ENCODE measurements around the gene ARID3B. TPM values are rescaled to one million over a fixed set of nuclear protein-coding genes. Genes with fewer than 3 reads are reported as not detected.

Gene ARID3B
- total and polyA plus RNA-seq, 5 experiments from 2014 or later = 4.0 to 37.8 (median 13.2) TPM

DNA sequence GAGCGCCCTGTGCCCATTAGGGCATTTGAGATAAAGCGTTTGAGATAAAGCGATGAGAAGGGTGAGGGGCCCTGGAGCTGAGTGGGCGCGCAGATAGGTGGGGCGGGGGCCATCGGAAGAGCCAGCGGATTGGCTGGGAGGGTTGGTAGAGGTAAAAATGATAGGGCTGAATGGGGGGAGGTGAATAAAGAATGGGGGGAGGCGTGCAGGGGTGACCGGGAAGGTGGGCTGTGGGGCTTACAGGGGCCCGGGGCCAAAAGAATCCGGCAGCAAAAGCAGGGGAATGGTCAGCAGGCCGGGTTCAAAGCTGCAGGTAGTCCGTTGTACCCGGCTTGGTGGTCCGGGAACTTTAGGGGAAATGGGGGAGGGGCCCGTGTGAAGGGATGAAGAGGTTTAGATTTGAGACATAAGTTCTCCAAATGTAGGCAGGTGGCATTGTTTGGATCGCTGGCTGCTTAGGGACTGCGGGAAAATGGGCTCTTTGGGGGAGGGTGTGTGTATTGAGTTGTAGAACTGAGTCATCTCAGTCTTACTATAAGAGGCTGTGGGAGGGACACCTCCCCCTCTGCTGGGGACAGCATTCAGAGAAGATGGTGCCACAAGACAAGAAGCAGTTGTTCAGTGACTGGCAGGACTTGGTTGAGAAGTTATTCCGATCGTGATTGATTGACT, 610 bp downstream of the ARID3B start:
- ATAC-seq (peak; percentile 23 to 36), DNase-seq (peak; percentile 14 to 70 (median 45))
- POLR2A ChIA-PET = interaction anchor here (0.6 to 2.8 kb wide), 13 partner anchors 8 to 1098 kb away, joined by 3 to 51 read pairs (median 5); partner anchors contain the start of genes C15orf39, CLK3, IMP3 and UBL7
- no peaks in the 10 kb centered on the region for H3K27me3 Mint-ChIP-seq
- H3K4me3 Mint-ChIP-seq = peak overlapping the region; percentile 88 to 99 (median 94)
- H3K4me1 Mint-ChIP-seq = peaks cover 40 to 66% (median 64%) of the 10 kb centered on the region in 4 donors
- peaks cover 0 to 18% (median 0%) of the 10 kb centered on the region in 3 donors for H3K36me3 Mint-ChIP-seq
- H3K9me3 Mint-ChIP-seq = no peaks in the 10 kb centered on the region
- peak overlapping the region; percentile 75 to 98 (median 92) for H3K27ac Mint-ChIP-seq

DNA sequence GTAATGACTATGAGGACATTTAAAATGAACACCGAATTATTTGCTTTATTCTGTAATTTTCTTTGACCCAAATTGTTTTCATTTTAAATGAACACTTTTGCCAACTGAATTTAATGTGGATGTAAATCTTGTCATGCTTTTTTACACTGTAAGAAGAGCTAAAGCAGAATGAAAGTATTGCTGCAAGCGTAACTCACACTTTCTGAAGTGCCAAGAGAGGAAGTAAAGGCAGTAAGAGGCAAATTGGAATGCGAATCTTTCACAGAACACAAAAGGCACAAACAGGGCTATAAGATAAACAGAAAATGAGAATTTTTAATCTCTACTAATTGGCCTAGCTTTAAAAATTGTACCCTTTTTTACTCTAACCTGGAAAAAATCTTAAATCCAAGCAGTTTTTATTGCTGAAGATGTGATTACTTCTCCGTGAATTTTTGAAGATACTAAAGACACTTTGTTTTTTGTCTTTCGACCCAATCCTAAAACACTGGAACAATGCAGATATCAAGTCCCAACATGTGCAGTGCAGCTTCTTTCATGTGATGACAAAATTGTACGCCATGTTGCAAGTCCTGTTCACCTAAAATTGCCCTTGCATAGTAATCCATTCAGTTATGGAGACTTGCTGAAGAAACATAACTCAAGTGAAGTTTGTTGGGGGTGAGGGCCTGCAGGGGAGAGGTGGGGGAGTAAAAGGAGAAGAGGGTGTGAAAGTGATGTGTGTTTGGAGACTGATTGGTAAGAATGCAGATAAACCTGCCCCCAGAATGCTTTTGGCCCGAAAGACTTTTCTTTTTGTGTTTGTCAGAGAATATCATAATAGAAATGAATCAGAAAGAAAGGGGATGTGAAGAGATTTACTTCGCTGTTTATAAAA, 1.4 kb downstream of the ARID3B start:
- peak overlapping the region; percentile 88 to 99 (median 94) for H3K4me3 Mint-ChIP-seq
- POLR2A ChIA-PET = interaction anchor here (0.7 to 2.8 kb wide), 5 partner anchors 73 to 922 kb away, joined by 3 to 51 read pairs (median 5); partner anchors contain the start of genes CLK3 and UBL7
- DNase-seq (no peak), ATAC-seq (no peak)
- peaks cover 41 to 73% (median 70%) of the 10 kb centered on the region in 4 donors for H3K4me1 Mint-ChIP-seq
- peaks cover 0 to 21% (median 0%) of the 10 kb centered on the region in 3 donors for H3K36me3 Mint-ChIP-seq
- peak overlapping the region; percentile 75 to 98 (median 92) for H3K27ac Mint-ChIP-seq
- no peaks in the 10 kb centered on the region for H3K9me3 Mint-ChIP-seq
- H3K27me3 Mint-ChIP-seq = no peaks in the 10 kb centered on the region

DNA sequence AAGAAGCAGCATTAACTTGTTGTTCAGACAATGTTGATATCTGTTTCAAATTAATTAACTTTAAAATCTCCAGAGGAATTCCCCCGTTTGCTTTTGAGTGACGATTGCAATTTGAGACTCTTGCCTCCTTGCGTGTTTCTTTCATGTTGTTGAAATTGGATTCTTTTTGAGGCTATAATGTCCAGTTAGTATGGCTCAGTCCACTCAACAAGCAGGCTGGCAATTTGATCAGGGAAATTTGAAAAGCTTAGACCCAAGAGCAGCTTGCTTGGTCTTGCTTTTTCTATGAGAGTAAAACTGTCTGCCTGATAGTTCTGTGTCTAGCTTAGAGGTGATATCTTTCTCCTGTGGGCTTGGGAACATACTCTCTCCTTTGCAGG, 2.0 kb downstream of the ARID3B start:
- peak overlapping the region in 7 of 10 donors; percentile 49 to 98 (median 85) for H3K27ac Mint-ChIP-seq
- POLR2A ChIA-PET = interaction anchor here (0.6 to 1.3 kb wide), 3 partner anchors 59 to 82 kb away, joined by 3 to 5 read pairs (median 3); partner anchors contain the start of gene UBL7
- no peaks in the 10 kb centered on the region for H3K9me3 Mint-ChIP-seq
- no peak for DNase-seq
- H3K4me1 Mint-ChIP-seq = peaks cover 43 to 80% (median 76%) of the 10 kb centered on the region in 4 donors
- peaks cover 0 to 27% (median 0%) of the 10 kb centered on the region in 3 donors for H3K36me3 Mint-ChIP-seq
- H3K4me3 Mint-ChIP-seq = peak overlapping the region; percentile 71 to 99 (median 92)
- H3K27me3 Mint-ChIP-seq = no peaks in the 10 kb centered on the region
- ATAC-seq = no peak

DNA sequence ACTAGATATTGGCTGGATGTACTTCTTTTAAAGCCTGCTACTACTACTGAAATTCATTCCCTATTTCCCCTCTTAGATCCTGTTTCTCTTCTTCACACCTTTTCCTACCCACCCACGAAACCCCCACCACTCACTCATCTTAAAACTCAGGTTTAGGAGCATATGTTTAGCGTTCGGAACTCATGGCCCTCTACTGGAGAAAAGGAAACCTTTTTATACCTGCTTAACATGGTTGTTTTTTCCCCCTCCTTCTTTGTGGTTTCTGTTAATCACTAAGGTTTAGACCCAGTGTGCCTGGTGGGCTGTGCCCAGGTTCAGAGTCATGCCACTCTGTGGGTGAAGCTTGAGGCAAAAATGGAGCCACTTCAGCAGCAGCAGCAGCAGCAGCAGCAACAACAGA, 2.6 kb downstream of the ARID3B start:
- H3K9me3 Mint-ChIP-seq = no peaks in the 10 kb centered on the region
- POLR2A ChIA-PET = interaction anchor here (0.6 to 1.3 kb wide), 3 partner anchors 60 to 83 kb away, joined by 3 to 5 read pairs (median 3); partner anchors contain the start of gene UBL7
- peaks cover 0 to 32% (median 0%) of the 10 kb centered on the region in 3 donors for H3K36me3 Mint-ChIP-seq
- H3K27me3 Mint-ChIP-seq = no peaks in the 10 kb centered on the region
- DNase-seq (peak in 7 of 10 donors; percentile 9 to 65 (median 49)), ATAC-seq (peak; percentile 14 to 33)
- H3K27ac Mint-ChIP-seq = peak overlapping the region in 9 of 10 donors; percentile 49 to 86 (median 80)
- H3K4me1 Mint-ChIP-seq = peaks cover 44 to 85% (median 82%) of the 10 kb centered on the region in 4 donors
- peak overlapping the region; percentile 29 to 99 (median 83) for H3K4me3 Mint-ChIP-seq

DNA sequence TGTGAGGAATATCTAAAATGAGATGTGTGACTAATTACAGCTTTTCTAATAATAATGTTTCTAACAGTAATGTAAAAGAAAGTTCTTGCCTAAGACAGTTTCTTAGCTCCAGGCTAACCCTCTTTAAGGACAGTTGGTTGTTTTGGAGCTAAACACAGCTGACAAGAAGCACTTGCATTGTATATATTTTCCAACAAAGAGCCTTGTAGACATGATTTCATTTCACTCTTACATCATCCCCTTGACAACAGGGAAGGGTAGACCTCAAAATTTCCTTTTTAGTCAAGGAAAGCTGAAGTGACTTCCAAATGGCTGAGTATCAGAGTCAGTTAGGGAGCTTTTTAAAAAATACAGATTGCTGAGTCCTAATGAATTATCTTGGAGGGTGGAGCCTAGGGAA, 4.1 kb downstream of the ARID3B start:
- peaks cover 0 to 46% (median 5%) of the 10 kb centered on the region in 3 donors for H3K36me3 Mint-ChIP-seq
- peak overlapping the region in 7 of 10 donors; percentile 29 to 77 (median 71) for H3K4me3 Mint-ChIP-seq

DNA sequence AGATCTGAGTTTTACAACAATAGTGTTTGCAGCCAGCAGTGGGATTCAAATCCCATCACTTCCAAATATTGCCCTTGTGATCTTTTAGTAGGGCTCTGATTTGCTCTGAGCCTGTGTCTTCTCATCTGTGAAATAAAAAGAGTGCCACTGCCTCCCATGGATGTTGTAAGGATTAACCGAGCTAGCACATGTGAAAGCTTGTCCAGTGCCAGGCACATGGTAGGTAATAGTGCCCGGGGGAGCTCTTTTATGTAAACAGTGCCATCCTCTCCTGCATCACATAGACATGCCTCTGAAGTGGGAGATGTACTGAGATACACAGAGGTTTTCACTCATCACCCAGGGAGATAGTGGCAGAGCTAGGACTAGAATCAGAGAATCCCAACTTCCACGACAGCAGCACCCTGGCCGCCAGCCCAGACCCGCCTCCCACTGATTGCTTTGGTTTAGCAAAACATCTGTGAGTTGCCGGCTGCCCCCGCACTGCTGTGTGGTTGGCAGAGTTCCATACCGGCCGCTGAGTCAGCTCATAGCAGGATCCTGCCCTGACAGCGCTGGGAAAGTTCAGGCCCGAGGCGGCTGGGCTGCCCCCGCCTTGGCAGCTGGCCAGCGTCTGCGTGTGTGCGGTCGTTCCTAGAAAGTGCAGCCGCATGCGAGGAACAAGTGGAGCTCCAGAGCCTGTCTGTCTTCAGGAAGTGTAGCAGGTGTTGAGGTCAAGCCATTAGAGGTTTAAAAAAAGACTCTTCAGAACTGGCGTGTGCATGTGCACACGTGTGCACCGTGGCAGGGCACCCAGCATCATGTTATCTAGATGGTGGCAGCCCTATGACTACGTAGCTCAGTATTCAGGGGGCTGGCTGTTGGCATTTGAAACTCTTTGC, 5.0 kb downstream of the ARID3B start:
- ATAC-seq (peak; percentile 60 to 75), DNase-seq (peak; percentile 72 to 91 (median 76))
- peaks cover 41 to 81% (median 79%) of the 10 kb centered on the region in 4 donors for H3K4me1 Mint-ChIP-seq
- peaks cover 0 to 55% (median 9%) of the 10 kb centered on the region in 3 donors for H3K36me3 Mint-ChIP-seq
- POLR2A ChIA-PET = interaction anchor here (0.6 to 1.3 kb wide), 5 partner anchors 68 to 231 kb away, joined by 3 to 6 read pairs (median 3); partner anchors contain the start of genes CYP1A1 and UBL7
- no peaks in the 10 kb centered on the region for H3K27me3 Mint-ChIP-seq
- H3K27ac Mint-ChIP-seq = peak overlapping the region; percentile 80 to 92 (median 88)
- H3K9me3 Mint-ChIP-seq = no peaks in the 10 kb centered on the region
- peak overlapping the region; percentile 65 to 86 (median 74) for H3K4me3 Mint-ChIP-seq

More for the DNA sequence above, 4.1 kb downstream of the ARID3B start:
- Mint-ChIP-seq H3K4me1 (peaks cover 45 to 84% (median 82%) of the 10 kb centered on the region in 4 donors), H3K9me3 (no peaks in the 10 kb centered on the region), H3K27ac (peak overlapping the region in 7 of 10 donors; percentile 45 to 92 (median 84)), H3K27me3 (no peaks in the 10 kb centered on the region)
- no peak for ATAC-seq
- DNase-seq = no peak
- POLR2A ChIA-PET = interaction anchor here (1.0 kb wide), 1 partner anchor 232 kb away, joined by 3 read pairs; no protein-coding TSS in a partner anchor

DNA sequence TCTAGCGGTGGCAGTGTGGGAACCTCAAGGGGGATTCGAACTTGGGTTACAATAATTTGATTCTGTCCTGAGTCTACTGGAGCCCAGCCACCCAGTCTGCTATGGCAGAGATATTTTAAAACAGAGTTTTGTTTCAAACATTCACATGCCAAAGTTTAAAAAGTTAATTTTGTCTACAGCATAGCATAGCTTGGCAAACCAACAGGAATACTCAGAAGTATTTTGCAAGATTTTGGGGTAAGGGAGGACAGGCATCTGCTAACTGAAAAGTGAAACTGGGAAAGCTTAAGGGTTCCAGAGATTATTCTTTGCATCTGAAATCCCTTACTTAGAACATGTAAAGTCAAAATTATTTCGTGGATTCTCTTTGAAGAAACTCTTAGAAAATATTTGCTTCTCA, 6.6 kb downstream of the ARID3B start:
- Mint-ChIP-seq H3K4me1 (peaks cover 37 to 82% (median 77%) of the 10 kb centered on the region in 4 donors), H3K27me3 (no peaks in the 10 kb centered on the region), H3K4me3 (peak overlapping the region in 6 of 10 donors; percentile 6 to 54 (median 32)), H3K9me3 (no peaks in the 10 kb centered on the region), H3K27ac (peak overlapping the region in 5 of 10 donors; percentile 26 to 73 (median 48)), H3K36me3 (peaks cover 6 to 69% (median 16%) of the 10 kb centered on the region in 3 donors)
- no peak for DNase-seq
- POLR2A ChIA-PET = no interaction called here
- ATAC-seq = no peak

DNA sequence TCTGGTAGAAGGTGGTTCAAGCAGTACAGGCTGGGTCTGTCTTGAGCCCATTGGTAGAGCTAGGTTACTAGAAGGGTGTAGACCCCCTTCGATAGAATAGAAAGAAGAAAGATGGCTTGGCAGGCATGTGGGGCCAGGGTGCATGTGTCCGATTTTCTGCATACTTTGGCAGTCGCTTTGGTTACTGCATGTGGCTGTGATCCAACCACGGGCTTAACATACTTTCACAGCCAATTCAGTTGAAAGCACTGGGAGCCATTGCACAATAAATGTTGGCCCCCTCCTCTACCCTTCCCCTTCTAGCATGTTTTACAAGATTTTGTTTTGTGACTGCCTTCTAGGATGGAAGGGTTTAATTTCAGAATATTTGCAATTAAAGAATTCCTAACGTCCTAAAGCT, 7.2 kb downstream of the ARID3B start:
- POLR2A ChIA-PET = no interaction called here
- Mint-ChIP-seq H3K36me3 (peaks cover 6 to 76% (median 20%) of the 10 kb centered on the region in 3 donors), H3K27me3 (no peaks in the 10 kb centered on the region), H3K27ac (peak overlapping the region in 5 of 10 donors; percentile 10 to 73 (median 22)), H3K4me1 (peaks cover 35 to 82% (median 77%) of the 10 kb centered on the region in 4 donors), H3K9me3 (no peaks in the 10 kb centered on the region), H3K4me3 (peak overlapping the region in 4 of 10 donors; percentile 7 to 58 (median 38))
- DNase-seq (no peak), ATAC-seq (no peak)

DNA sequence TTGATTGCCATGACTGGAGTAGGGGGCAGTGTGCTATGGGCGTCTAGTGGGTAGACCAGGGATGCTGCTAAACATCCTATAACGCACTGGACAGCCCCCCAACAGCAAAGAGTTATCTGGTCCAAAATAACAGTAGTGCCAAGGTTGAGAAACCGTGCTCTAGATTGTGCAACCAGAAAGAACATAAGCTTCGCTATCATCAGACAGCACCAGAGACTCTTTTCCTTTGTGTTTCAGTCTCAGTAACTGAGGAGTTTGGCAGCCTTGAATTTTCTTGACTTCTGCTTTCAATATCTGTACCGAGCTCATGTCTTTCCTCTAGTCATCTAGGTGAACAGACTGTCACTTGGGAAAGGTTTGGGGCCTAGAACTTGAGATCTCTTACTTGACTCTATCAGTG, 8.8 kb downstream of the ARID3B start:
- DNase-seq = no peak
- H3K27ac Mint-ChIP-seq = peak overlapping the region in 1 of 10 donors; percentile 6
- peaks cover 6 to 80% (median 20%) of the 10 kb centered on the region in 3 donors for H3K36me3 Mint-ChIP-seq
- H3K27me3 Mint-ChIP-seq = no peaks in the 10 kb centered on the region
- no peak overlapping the region for H3K4me3 Mint-ChIP-seq
- no peak for ATAC-seq
- H3K4me1 Mint-ChIP-seq = peaks cover 30 to 77% (median 71%) of the 10 kb centered on the region in 4 donors
- no peaks in the 10 kb centered on the region for H3K9me3 Mint-ChIP-seq
- POLR2A ChIA-PET = interaction anchor here (0.6 to 1.3 kb wide), 2 partner anchors 9 to 372 kb away, joined by 5 to 6 read pairs; partner anchors contain the start of gene ARID3B

DNA sequence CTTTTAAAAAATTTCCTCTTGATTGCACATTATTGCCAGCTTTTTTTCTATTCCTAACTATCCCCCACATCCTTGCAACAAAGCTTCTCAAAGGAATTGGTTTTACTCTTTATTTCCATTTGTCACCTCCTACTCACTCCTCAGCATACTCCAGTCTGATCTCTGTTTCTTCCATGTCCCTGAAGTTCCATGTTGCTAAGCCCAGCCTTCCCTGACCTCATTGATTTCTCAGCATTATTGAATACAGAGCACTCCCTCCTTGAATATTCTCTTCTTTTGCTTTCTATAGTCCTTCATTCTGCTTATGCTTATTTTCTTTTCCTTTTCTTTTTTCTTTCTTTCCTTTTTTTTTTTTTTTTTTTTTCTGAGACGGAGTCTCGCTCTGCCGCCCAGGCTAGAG, 10.7 kb downstream of the ARID3B start:
- peak overlapping the region in 1 of 10 donors; percentile 16 for H3K27ac Mint-ChIP-seq
- ATAC-seq (no peak), DNase-seq (no peak)
- no peaks in the 10 kb centered on the region for H3K9me3 Mint-ChIP-seq
- peaks cover 6 to 82% (median 23%) of the 10 kb centered on the region in 3 donors for H3K36me3 Mint-ChIP-seq
- H3K4me1 Mint-ChIP-seq = peaks cover 18 to 71% (median 62%) of the 10 kb centered on the region in 4 donors
- POLR2A ChIA-PET = no interaction called here
- H3K27me3 Mint-ChIP-seq = no peaks in the 10 kb centered on the region
- peak overlapping the region in 1 of 10 donors; percentile 21 for H3K4me3 Mint-ChIP-seq

DNA sequence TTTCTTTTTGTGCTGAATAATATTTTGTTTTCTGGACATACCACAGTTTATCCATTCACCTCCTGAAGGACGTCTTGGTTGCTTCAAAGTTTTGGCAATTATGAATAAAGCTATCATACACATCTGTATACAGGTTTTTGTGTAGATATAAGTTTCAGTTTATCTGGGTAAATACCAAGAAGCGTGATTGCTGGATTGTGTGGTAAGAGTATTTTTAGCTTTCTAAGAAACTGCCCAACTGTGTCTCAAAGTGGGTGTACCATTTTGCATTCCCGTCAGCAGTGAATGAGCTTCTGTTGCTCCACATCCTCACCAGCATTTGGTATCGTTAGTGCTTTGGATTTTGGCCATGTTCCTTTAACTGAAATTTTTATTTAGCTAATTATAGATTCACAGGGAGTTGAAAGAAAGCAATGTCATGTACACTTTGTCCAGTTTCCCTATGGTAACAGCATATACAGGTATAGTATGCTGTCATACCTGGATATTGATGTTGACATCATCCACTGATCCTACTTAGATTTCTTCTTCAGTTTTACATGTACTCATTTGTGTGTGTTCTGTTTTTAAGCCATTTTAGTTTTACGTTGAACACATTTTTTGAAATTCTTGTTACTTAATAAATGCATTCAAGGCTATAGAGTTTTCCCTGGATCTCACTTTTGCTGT, 11.9 kb downstream of the ARID3B start:
- ATAC-seq = no peak
- peak overlapping the region in 1 of 10 donors; percentile 8 for H3K27ac Mint-ChIP-seq
- no peak for DNase-seq
- H3K4me3 Mint-ChIP-seq = peak overlapping the region in 2 of 10 donors; percentile 8 to 27
- H3K36me3 Mint-ChIP-seq = peaks cover 6 to 83% (median 23%) of the 10 kb centered on the region in 3 donors
- H3K27me3 Mint-ChIP-seq = no peaks in the 10 kb centered on the region
- peaks cover 17 to 64% (median 52%) of the 10 kb centered on the region in 4 donors for H3K4me1 Mint-ChIP-seq
- H3K9me3 Mint-ChIP-seq = no peaks in the 10 kb centered on the region
- POLR2A ChIA-PET = no interaction called here
